ENCODE results near the gene NDRG4.

The NDRG4 gene, protein sequence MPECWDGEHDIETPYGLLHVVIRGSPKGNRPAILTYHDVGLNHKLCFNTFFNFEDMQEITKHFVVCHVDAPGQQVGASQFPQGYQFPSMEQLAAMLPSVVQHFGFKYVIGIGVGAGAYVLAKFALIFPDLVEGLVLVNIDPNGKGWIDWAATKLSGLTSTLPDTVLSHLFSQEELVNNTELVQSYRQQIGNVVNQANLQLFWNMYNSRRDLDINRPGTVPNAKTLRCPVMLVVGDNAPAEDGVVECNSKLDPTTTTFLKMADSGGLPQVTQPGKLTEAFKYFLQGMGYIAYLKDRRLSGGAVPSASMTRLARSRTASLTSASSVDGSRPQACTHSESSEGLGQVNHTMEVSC

DNA sequence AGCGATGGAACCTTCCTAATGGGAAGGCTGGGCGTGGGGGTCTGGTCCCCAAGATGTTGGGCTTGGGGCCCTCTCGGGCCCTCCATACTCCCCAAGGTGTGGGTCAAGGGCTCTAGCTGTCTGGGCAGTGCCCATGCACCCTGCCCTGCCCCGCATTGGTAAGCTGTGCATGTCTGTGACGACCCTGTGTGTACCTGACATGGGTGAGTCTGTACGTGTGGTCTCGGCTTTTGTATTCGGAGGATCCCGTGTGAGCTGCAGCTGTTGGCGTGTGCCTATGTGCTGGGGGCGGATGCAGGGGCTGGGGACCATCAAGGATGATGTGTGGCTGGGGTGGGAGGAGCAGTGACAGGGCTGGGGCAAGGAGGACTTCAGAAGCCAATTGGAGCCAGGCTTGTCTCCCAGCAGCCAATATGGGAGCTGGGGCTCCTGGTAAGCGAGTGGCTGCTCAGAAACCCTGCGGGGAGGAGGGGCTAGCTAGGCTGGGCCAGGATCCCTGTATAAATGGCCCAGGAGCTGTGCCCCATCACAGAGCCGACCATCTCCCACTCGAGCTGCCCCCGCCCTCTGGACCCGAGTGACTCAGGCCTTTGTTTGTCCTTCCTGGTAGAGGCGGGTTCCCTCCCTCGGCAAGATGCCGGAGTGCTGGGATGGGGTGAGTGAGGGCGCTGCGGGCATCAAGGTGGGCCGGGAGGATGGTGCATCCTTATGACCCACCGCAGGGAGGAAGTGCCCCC, at the start of gene NDRG4:
Gene NDRG4, plus strand, starts transcription at position 529 of the 737 bp plus-strand sequence. Its CDS starts 106 bp downstream, at position 635.
- in situ Hi-C loops (cut with HindIII; ENCODE audit: low sequenced_read_pairs) = no loop called here

DNA sequence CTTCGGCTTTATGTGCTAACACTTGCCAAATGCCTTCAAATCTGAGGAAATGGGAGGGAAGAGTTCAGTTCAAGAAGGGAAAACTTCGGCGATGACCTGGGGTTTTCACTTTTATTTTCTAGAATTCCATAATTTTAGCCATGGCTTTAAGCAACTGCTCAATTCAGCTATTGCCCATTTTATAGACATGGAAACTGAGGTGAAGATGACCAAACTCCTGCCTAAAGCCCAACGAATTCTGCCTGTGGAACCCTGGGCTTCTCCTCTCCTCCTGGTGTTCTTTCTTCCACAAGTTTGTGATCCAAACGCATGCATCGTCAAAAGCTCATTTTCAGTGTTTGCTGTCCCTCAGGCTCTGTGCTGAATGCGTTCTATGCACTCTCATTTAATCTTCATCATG, 49.4 kb upstream of the NDRG4 start:
- in situ Hi-C loops (cut with HindIII; ENCODE audit: low sequenced_read_pairs) = loop anchor here (5.0 kb wide), 2 partner anchors 48 to 98 kb away; no protein-coding TSS in a partner anchor

DNA sequence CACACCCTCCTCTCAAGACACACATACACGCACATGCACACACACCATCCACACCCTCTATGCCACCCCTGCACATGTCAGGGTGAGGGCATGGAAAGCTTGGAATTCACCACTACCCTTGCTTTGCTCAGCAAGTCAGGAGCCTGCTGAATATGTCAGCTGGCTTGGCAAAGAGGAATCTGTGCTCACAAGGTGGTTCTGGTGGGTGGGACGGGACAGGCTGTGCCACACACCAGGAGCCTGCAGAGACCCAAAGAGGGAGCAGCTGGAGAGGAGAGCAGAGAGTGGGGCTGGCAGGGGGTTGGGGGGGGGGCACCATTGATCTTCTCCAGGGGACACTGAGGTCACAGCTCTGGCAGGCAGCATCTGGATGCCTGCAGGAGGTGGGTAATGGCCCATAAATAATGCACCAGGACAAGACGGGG, 48.7 kb upstream of the NDRG4 start:
- in situ Hi-C loops (cut with HindIII; ENCODE audit: low sequenced_read_pairs) = loop anchor here (5.0 kb wide), 2 partner anchors 49 to 99 kb away; no protein-coding TSS in a partner anchor

DNA sequence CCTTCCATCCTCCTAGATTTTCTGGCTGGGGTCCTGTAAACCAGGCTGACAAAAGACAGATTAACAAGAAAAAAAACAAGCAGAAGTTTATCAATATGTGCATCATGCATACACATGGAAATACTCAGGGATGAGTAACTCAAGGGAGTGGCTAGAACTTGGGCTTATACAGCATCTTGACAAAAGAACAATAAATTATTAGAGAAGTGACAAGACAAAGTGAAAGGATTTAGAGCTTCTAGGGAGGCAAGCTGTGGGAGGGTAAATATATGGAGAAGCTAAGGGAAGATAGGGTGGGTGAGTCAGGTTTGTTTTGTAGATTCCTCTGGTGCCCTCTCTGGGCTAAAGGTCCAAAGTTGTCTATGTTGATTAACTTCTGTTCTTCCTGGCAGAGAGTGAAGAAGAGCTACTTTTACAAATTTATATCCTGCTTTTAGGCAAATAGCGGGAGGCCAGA, 48.0 kb upstream of the NDRG4 start:
- in situ Hi-C loops (cut with HindIII; ENCODE audit: low sequenced_read_pairs) = loop anchor here (5.0 kb wide), 2 partner anchors 50 to 100 kb away; no protein-coding TSS in a partner anchor

DNA sequence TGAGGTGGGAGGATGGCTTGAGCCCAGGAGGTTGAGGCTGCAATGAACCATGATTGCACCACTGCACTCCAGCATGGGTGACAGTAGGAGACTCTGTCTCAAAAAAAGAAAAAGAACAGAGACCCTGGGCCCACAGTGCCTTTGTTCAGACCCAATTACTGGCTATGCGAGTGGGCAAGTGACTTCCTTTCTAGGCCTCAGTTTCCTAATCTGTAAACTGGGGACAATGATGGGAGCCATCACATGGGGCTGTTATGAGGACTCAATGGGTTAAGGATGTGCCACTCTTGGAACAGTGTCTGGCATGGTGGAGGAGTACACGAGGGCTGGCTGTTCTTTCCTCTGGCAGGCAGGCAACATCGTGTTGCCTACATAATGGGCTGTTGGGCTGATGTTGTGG, 47.3 kb upstream of the NDRG4 start:
- in situ Hi-C loops (cut with HindIII; ENCODE audit: low sequenced_read_pairs) = loop anchor here (5.0 kb wide), 2 partner anchors 50 to 100 kb away; no protein-coding TSS in a partner anchor

DNA sequence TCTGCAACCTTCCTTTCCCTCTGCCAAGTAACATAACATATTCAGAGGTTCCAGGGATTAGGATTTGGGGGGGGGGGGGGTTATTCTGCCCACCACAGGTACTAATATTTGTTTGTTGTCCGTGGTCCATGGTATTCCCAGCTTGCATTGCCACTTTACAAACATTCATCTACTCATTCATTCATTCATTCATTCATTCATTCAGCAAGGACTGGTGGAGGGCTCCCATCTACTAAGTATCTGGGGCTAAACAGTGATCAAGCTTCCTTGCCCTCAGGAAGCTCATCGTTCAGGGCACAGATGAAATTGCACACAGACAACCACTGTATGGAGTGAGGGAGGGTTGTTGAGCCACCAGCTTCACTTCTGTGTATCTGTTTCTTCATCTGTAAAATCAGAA, 45.8 kb upstream of the NDRG4 start:
- in situ Hi-C loops (cut with HindIII; ENCODE audit: low sequenced_read_pairs) = loop anchor here (5.0 kb wide), 2 partner anchors 52 to 102 kb away; no protein-coding TSS in a partner anchor

DNA sequence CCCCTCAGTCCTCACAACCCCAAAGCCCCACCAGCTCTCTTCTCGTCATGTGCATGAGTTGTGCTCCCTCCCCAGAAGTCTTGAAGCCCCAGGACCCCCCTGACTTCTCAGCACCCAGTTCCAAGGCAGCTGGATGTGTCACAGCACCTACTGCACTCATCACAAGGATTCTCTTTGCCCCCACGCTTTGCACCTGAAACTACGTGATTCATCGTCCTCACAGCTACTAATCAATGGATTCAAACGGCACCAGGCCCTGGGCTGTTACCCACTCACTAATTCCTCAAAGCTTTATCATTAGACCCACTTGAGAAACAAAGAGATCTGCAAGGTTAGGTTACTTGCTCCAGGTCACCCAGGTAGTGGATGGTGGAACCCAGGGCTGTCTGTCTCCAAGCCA, 45.1 kb upstream of the NDRG4 start:
- in situ Hi-C loops (cut with HindIII; ENCODE audit: low sequenced_read_pairs) = loop anchor here (5.0 kb wide), 2 partner anchors 53 to 103 kb away; no protein-coding TSS in a partner anchor

DNA sequence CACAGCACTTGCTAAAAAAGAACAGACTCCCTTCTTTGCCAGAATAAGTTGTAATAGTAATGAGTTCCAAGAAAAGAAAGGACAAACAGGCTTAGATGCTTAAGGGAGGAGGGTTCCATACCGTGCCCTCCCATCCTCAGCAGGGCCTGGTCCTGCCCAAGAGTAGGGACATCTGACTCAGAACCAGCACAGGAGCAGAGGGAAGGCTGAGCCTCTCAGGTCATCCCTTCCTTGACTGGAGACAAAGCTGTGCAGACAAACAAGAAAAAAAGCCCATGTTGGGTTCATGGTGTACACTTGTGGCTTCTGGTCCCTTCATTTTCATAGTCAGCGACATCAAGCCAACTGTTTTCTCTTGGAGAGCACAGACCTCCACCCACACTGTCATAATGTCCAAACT, 44.2 kb upstream of the NDRG4 start:
- in situ Hi-C loops (cut with HindIII; ENCODE audit: low sequenced_read_pairs) = no loop called here

DNA sequence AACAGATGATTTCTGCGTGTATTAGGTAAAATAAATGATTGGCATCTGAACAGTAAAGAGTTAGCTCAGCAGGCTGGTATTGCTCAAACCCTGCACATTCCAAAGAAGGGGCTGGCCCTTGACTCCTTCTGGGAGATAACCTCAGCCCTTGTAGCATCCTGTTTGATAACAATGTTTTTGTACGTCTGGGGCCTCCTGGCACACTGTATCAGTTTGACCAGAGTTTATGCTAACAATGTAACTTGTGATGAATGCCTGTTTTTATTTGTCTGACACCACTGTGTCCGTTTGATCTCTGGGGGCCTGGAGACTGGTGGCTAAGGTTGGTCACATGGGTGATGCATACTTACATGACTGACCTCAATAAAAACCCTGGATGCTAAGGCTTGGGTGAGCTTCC, 43.8 kb upstream of the NDRG4 start:
- in situ Hi-C loops (cut with HindIII; ENCODE audit: low sequenced_read_pairs) = no loop called here

DNA sequence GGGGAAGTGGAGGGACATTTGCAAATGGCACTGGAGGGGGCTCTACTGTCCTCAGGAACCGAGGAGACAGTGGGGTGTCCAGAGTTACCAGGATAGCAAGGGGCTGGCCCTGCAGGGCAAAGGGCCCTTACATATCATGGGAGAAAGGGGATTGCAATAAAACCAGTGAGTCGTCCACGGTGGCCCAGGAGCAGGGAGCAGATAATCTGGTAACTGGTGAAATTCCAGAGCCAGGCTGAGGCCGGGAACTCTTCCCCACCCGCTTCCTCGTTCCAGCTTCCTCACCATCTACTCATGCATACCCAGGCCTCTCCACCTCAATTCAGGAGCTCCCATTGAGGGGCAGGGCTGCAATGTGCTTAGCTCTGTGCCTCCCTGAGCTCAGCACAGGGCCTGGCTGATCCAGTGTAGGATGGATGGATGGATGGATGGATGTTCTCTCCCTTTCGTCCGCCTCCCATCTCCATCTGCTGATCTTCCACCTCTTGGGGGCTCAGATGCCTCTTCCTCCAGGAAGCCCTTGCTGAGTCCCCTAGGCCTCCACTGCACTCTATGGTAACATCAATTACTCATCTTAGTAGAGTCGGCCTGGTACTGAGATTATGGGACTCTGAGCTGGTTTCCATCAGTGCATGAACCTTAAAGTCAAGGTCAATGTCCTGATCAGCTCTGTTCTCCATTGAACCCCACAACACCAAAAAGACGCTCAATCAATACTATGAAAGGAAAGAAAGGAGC, 41.2 kb upstream of the NDRG4 start:
- in situ Hi-C loops (cut with HindIII; ENCODE audit: low sequenced_read_pairs) = no loop called here

DNA sequence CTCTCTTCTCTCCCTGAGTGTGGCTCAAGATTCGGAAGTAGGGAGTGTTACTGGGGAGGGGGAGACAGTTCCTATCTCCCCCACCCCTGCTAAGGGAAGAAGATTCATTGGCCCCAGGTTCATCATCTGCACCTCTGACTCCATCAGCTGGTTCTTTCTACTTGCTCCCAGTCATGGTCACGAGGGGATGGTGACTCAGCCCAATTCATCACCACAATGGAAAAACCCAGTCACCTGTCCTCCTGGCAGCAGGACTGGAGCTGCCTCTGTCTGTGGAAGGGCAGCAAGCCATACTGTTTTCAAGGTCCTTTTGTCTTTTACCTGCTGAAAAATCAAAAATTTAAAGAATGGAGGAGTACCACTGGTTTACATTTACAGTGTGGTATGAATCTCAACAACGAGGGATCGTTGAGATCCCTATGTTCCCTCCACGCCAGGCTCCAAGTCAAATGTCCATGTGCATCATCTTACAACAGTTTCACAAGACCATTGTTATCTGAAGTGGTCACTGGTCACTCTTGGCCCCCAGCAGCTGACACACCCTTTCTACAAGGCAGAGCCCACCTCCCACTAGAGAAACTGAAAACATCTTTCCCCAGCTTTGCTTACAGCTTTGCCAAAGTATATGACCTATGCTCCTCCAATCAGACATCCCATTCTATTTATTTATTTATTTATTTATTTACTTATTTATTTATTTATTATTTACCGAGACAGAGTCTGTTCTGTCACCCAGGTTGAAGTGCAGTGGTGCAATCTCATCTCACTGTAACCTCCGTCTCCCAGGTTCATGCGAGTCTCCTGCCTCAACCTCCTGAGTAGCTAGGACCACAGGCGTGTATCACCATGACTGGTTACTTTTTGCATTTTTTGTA, 40.4 kb upstream of the NDRG4 start:
- in situ Hi-C loops (cut with HindIII; ENCODE audit: low sequenced_read_pairs) = no loop called here

DNA sequence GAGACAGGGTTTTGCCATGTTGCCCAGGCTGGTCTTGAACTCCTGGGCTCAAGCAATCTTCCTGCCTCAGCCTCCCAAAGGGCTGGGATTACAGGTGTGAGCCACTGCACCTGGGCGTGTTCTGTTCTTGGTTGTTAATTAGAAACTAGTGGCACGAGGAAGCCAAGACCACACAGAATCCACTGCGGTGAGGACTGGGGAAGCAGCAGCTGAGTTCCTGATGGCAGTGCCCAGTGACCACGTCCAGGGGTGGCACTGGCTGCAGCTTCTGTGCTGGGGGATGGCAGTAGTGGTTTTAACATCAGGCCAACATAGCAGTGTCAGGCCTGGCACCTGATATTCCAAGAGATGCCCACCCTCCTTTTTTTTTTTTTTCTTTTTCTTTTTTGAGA, 39.7 kb upstream of the NDRG4 start:
- in situ Hi-C loops (cut with HindIII; ENCODE audit: low sequenced_read_pairs) = no loop called here

DNA sequence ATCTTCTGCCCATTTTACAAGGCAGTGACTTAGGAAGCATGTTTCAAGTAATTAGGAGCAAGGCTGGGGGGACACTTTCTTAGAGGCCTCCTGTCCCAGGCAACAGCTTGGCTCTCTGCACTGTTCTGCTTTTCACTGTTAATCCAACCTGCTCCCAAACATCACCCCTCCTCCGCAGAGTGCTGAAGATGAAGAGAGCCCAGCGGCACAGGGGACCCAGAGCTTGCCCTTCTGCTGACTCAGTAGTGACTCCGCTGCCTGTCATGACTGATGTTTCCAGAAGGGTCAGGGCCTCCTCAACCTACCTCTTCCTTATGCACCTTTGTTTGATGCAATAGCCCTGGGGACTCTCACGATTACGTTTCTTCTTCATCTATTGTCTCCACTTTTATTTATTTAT, 38.9 kb upstream of the NDRG4 start:
- in situ Hi-C loops (cut with HindIII; ENCODE audit: low sequenced_read_pairs) = no loop called here

DNA sequence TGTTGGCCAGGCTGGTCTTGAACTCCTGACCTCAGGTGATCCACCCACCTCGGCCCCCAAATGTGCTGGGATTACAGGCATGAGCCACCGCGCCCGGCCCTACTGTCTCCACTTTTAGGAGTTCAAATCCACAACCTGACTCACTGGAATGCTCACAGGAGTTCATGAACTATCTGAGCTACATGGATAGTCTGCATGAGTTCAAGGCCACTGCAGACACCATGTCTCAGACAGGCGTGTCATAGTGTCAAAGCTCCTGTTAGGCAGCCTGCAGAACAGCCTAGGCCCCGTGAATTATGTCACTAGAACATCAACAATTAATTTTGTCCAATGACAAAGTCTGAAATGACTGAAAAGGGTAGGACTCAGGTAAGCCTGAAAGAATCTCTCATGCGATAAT, 38.3 kb upstream of the NDRG4 start:
- in situ Hi-C loops (cut with HindIII; ENCODE audit: low sequenced_read_pairs) = no loop called here

DNA sequence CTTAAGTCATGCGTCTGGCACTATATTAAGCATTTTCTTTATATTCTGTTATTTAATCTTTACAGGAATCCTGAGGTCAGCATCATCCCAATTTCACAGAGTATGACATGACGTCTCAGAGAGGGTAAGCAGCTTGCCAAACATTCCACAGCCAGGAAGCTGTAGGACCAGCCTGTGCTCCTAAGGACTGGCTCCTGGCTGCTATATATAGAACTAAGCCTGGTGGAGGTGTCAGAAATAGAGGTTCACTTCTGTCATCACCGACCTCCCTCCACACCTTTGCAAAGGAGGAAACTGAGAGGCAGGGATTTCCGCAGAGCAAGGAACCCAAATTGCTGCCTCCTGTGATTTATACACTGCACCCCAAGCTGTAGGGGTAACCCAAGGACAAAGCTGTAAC, 37.9 kb upstream of the NDRG4 start:
- in situ Hi-C loops (cut with HindIII; ENCODE audit: low sequenced_read_pairs) = no loop called here

DNA sequence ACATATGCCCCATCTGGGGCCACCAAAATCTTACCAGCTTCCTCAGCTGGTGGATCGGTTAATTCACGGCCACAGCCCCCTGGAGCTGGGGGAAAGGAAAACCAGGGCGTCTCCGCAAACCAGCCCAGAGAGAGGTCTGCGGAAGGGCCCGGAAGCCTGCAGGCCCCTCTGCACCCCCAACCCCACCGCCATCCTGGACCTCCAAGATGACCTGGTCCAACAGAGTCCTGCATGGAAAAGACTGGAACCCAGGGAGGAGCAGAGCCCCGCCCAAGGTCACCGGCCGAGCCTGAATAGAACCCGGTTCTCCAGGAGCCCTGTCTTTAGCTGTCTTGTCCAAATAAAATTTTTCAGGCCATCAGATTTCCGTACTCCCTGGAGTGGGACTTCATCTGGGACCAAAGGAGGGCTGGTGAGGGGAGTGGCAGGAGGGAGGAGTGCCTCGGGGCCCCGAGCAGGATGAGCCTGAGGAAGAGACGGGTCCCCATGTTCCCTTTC, 37.4 kb upstream of the NDRG4 start:
- in situ Hi-C loops (cut with HindIII; ENCODE audit: low sequenced_read_pairs) = no loop called here

DNA sequence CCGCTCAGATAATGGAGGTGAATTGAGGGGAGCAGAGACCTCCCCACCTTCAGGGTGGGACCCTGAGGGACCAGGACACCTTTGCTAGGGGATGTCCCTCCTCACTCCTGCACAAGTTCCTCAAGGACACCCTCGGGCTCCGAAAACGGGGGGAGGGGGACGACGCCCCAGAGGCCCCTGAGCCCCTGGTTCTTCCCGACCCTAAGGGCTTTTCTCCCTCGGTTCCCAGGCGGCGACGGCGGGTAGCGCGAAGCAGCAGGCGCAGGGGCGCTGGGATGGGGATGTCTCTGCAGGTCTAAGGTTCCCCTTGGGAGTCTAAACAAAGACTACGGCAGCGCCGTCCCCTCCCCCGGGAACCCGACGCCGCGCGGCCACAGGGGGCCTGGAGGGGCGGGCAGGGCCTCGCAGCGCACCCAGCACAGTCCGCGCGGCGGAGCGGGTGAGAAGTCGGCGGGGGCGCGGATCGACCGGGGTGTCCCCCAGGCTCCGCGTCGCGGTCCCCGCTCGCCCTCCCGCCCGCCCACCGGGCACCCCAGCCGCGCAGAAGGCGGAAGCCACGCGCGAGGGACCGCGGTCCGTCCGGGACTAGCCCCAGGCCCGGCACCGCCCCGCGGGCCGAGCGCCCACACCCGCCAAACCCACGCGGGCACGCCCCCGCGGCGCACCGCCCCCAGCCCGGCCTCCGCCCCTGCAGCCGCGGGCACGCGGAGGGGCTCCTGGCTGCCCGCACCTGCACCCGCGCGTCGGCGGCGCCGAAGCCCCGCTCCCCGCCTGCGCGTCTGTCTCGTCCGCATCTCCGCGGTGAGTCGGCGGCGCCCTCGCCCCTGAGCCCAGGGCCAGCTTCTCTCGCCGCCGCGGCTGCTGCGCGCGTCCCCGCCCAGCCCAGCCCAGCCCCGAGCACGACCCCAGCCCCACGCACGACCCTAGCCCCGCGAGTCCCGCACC, 36.7 kb upstream of the NDRG4 start:
- in situ Hi-C loops (cut with HindIII; ENCODE audit: low sequenced_read_pairs) = no loop called here

DNA sequence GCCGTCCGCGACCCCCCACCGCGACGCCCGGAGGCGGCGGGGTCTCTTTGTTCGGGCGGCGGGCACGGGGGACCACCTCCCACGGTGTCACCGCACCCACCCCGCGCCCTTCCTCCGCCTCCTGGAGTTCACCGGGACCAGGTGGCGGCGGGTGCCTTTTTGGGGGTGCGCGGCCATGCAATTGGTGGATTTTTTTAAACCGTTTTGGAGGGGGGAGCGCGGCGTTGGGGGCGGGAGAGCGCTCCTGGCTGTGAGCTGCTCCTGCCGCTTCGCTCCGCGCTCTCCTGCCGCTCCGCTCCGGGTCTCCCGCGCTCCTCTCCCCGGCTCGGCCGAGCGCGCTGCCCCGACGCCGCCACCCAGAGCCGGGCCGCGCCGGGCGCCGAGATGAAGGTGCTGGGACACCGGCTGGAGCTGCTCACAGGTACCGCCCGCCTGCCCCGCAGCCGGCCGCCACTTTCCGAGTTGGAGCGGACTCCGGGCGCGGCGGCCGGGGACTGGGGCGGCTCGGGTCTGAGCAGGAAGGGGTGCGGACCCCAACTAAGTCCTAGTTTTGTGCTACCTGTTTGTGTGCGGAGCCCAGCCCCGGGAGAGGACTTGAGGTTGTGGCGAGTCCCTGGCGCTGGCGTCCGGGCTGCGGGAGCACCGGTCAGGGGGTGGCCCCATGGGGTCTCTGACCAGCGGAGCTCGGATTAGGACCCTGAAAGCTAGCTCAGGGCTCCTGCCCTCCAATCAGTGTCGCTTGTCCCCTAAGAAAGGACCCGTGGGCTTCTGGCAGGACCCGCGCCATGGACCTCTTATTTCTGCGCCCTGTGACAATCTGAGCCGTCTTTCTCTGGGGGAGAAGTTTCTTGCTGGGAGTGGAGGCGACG, 35.7 kb upstream of the NDRG4 start:
- in situ Hi-C loops (cut with HindIII; ENCODE audit: low sequenced_read_pairs) = no loop called here
